Lung (tissue), 12 donors: Measurements from ENCODE around the gene TRMT112. TPM values are rescaled to one million over a fixed set of nuclear protein-coding genes. Genes with fewer than 3 reads are reported as not detected.

ENCODE experiments used
- ATAC-seq: fragments of 200-7000 bp; cut with Tn5 transposase; one replicate; pipeline ENCODE4 v1.9.1; 2020; ENCODE audit warnings: moderate number of reproducible peaks; ENCODE audit not compliant: insufficient read depth, low FRiP score
- DNase-seq, 3 donors: peaks; one replicate each; pipeline ENCODE4 v3.0.0-alpha.2; 2013 to 2017
- H3K27ac ChIP-seq, 2 donors: one replicate each; pipeline ENCODE4 v1.5.1; 2013; ENCODE audit warnings: mild to moderate bottlenecking in 2 of 2, moderate library complexity in 2 of 2, control low read depth in 1 of 2, inconsistent platforms in 1 of 2, low read depth in 1 of 2, low read length in 1 of 2
- H3K27me3 ChIP-seq, 3 donors: one replicate each; pipeline ENCODE4 v1.5.1; 2013; ENCODE audit warnings: low read length in 2 of 3; ENCODE audit not compliant: control insufficient read depth in 3 of 3, insufficient read depth in 3 of 3
- H3K36me3 ChIP-seq, 4 donors: one replicate each; pipeline ENCODE4 v1.5.1; 2013; ENCODE audit warnings: low read length in 4 of 4, mild to moderate bottlenecking in 1 of 4, moderate library complexity in 1 of 4; ENCODE audit not compliant: control insufficient read depth in 4 of 4, insufficient read depth in 4 of 4
- H3K4me1 ChIP-seq, 5 donors: one replicate each; pipeline ENCODE4 v1.5.1; 2013; ENCODE audit warnings: low read length in 5 of 5, mild to moderate bottlenecking in 2 of 5, moderate library complexity in 1 of 5; ENCODE audit not compliant: control insufficient read depth in 5 of 5, insufficient read depth in 5 of 5
- H3K4me3 ChIP-seq: one replicate; pipeline ENCODE4 v1.5.1; 2013; ENCODE audit warnings: mild to moderate bottlenecking, control low read depth, moderate library complexity
- H3K9ac ChIP-seq, 2 donors: one replicate each; pipeline ENCODE4 v1.5.1; 2013; ENCODE audit warnings: low read length in 2 of 2, control low read depth in 1 of 2; ENCODE audit not compliant: insufficient read depth in 1 of 2
- H3K9me3 ChIP-seq, 4 donors: one replicate each; pipeline ENCODE4 v1.5.1; 2013; ENCODE audit warnings: low read length in 3 of 4, mild to moderate bottlenecking in 1 of 4, moderate library complexity in 1 of 4; ENCODE audit not compliant: control insufficient read depth in 4 of 4, insufficient read depth in 3 of 4
- CTCF ChIP-seq: IDR thresholded peaks from 2 replicates; pipeline ENCODE4 v1.5.1; 2012; ENCODE audit warnings: mild to moderate bottlenecking; ENCODE audit errors: control extremely low read depth, extremely low read depth
- WGBS, 2 donors: extraction: QIAGEN DNeasy Blood & Tissue Kit; methylation state at CpG; one replicate each; pipeline ENCODE4 v1.1.7; 2013; 5-methylcytosine and 5-hydroxymethylcytosine counted together
- polyA plus RNA-seq, 2 donors: library from polyadenylated mRNA; stranded (reverse); fragments of 200-250 nt; gene quantifications; one replicate each; pipeline ENCODE4 v1.2.1, GENCODE V29; 2013
- total RNA-seq, 2 donors: library from RNA; depleted of rRNA in 1 of 2; stranded (reverse); fragments of >200 nt in 1 of 2; gene quantifications; one replicate each; pipeline ENCODE4 v1.2.1, GENCODE V29; 2014 to 2021
- donor health status: control.
- donor health status: control.
- donor health status: Bipolar disorder and iron deficiency.
- donor health status: healthy.
- donor health status: DM: yes; HTN: yes; CAD: no.

The TRMT112 gene
- total and polyA plus RNA-seq, 4 donors, result 154 to 484 (median 205) TPM

GRCh38 chr11:64290352-64291261, 26.8 kb downstream of the TRMT112 start:
- Histone ChIP-seq H3K27ac (no peak overlapping the region), H3K4me1 (peaks cover 0 to 19% (median 0%) of the 10 kb centered on the region in 5 donors), H3K27me3 (peaks cover 0 to 42% (median 32%) of the 10 kb centered on the region in 3 donors), H3K9ac (no peak overlapping the region), H3K4me3 (no peak overlapping the region), H3K9me3 (peaks cover 0 to 5% (median 0%) of the 10 kb centered on the region in 4 donors), H3K36me3 (peaks cover 0 to 3% (median 0%) of the 10 kb centered on the region in 4 donors)
- WGBS, 2 donors, result 48 to 56% methylated on average over 10 of the region's 10 CpGs
- DNase-seq, result no peak
- no peak for TF ChIP-seq CTCF
- ATAC-seq, result no peak

- DNase-seq (no peak), ATAC-seq (no peak)
- Histone ChIP-seq H3K27ac (no peak overlapping the region), H3K4me3 (no peak overlapping the region), H3K9ac (no peak overlapping the region), H3K27me3 (peaks cover 0 to 28% (median 21%) of the 10 kb centered on the region in 3 donors), H3K36me3 (peaks cover 0 to 3% (median 0%) of the 10 kb centered on the region in 4 donors), H3K9me3 (peaks cover 0 to 5% (median 0%) of the 10 kb centered on the region in 4 donors), H3K4me1 (peaks cover 0 to 22% (median 0%) of the 10 kb centered on the region in 5 donors)
- WGBS, 2 donors, result 93 to 98% methylated on average over 13 of the region's 13 CpGs
- no peak for TF ChIP-seq CTCF
These were observed 28.3 kb downstream of the TRMT112 start for GRCh38 chr11:64289002-64289564.

GRCh38 chr11:64288353-64288750, 29.0 kb downstream of the TRMT112 start:
- WGBS, 2 donors, result 91 to 92% methylated on average over 8 to 9 of the region's 9 CpGs
- DNase-seq (no peak), ATAC-seq (no peak)
- H3K4me3 ChIP-seq, result no peak overlapping the region
- H3K9me3 ChIP-seq, result peaks cover 0 to 5% (median 0%) of the 10 kb centered on the region in 4 donors
- peaks cover 0 to 22% (median 16%) of the 10 kb centered on the region in 3 donors for H3K27me3 ChIP-seq
- no peak for TF ChIP-seq CTCF
- no peak overlapping the region for H3K9ac ChIP-seq
- H3K27ac ChIP-seq, result no peak overlapping the region
- H3K36me3 ChIP-seq, result peaks cover 0 to 3% (median 0%) of the 10 kb centered on the region in 4 donors
- H3K4me1 ChIP-seq, result peaks cover 0 to 29% (median 0%) of the 10 kb centered on the region in 5 donors
